ENCODE measurements around the gene MT2A.
A peak's percentile ranks its signal among the peaks of the same experiment; 100 is the strongest.
"Not testable (repeated sequence)": the region's sequence is repeated elsewhere in the genome, so short reads cannot be mapped to it uniquely, and the experiment has no call there.

Gene MT2A

GRCh38 chr16:56621665-56622445 lies 13.5 kb downstream of the MT2A start:
- DNase-seq: not testable (repeated sequence)

- not testable (repeated sequence) for DNase-seq
These were observed 14.8 kb downstream of the MT2A start for GRCh38 chr16:56623184-56623583.

GRCh38 chr16:56623637-56624036 lies 15.3 kb downstream of the MT2A start:
- DNase-seq: no peak

- DNase-seq: peak; percentile 76
These were observed 17.0 kb downstream of the MT2A start, which contains the start of gene MT1E for GRCh38 chr16:56625140-56625942. Gene MT1E (plus strand): TSS chr16:56625781. CDS start chr16:56625852, 71 bp downstream.

GRCh38 chr16:56625943-56626654 lies 17.7 kb downstream of the MT2A start:
- DNase-seq: peak; percentile 30

GRCh38 chr16:56626685-56627084 lies 18.3 kb downstream of the MT2A start:
- no peak for DNase-seq

- no peak for DNase-seq
These were observed 20.3 kb downstream of the MT2A start for GRCh38 chr16:56628486-56629350.

- DNase-seq: no peak
These were observed 21.1 kb downstream of the MT2A start for GRCh38 chr16:56629531-56629930.

- no peak for DNase-seq
These were observed 21.8 kb downstream of the MT2A start for GRCh38 chr16:56630134-56630533.

- no peak for DNase-seq
These were observed 22.8 kb downstream of the MT2A start for GRCh38 chr16:56631197-56631596.

GRCh38 chr16:56631832-56632155 lies 23.4 kb downstream of the MT2A start:
- no peak for DNase-seq

GRCh38 chr16:56632156-56632847 lies 23.9 kb downstream of the MT2A start, which contains the start of gene MT1M:
Gene MT1M (plus strand): TSS chr16:56632659. CDS start chr16:56632732, 73 bp downstream.
- no peak for DNase-seq

GRCh38 chr16:56632848-56633365 lies 24.5 kb downstream of the MT2A start:
- no peak for DNase-seq

- DNase-seq: no peak
These were observed 25.2 kb downstream of the MT2A start for GRCh38 chr16:56633535-56633934.

- DNase-seq: no peak
These were observed 26.5 kb downstream of the MT2A start for GRCh38 chr16:56634715-56635440.

GRCh38 chr16:56635441-56635967 lies 27.1 kb downstream of the MT2A start:
- DNase-seq: no peak

GRCh38 chr16:56636616-56637413 lies 28.4 kb downstream of the MT2A start:
- DNase-seq: no peak

- DNase-seq: no peak
These were observed 29.7 kb downstream of the MT2A start, which contains the start of gene MT1A for GRCh38 chr16:56637814-56638750. Gene MT1A (plus strand): TSS chr16:56638666. CDS start chr16:56638739, 73 bp downstream.

Measured in activated CD4-positive, alpha-beta T cell treated with anti-CD3 and anti-CD28 coated beads, Interleukin-2, amount 50 U/mL, for 16 hours (primary cell).